ENCODE measurements around the gene ALDH7A1.

DNA sequence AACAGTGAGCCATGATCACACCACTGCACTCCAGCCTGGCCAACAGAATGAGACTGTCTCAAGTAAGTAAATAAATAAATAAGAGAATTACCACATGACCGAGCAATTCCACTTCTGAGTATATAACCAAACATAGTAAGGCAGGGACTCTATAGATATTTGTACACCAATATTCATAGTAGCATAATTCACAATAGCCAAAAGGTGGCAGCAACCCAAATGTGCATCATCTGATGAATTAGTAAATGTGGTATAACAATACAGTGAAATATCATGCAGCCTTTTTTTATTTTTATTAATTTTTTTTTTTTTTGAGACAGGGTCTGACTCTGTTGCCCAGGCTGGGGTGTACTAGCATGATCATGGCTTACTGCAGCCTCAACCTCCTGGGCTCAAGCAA, 33.1 kb downstream of the ALDH7A1 start:
- TF ChIP-seq, protein P1, sequence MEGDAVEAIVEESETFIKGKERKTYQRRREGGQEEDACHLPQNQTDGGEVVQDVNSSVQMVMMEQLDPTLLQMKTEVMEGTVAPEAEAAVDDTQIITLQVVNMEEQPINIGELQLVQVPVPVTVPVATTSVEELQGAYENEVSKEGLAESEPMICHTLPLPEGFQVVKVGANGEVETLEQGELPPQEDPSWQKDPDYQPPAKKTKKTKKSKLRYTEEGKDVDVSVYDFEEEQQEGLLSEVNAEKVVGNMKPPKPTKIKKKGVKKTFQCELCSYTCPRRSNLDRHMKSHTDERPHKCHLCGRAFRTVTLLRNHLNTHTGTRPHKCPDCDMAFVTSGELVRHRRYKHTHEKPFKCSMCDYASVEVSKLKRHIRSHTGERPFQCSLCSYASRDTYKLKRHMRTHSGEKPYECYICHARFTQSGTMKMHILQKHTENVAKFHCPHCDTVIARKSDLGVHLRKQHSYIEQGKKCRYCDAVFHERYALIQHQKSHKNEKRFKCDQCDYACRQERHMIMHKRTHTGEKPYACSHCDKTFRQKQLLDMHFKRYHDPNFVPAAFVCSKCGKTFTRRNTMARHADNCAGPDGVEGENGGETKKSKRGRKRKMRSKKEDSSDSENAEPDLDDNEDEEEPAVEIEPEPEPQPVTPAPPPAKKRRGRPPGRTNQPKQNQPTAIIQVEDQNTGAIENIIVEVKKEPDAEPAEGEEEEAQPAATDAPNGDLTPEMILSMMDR (IDR thresholded peaks at IDR 0.05; ENCODE audit: borderline replicate concordance, extremely low read depth, low read length, poor library complexity, severe bottlenecking) = peak; percentile 6
- no peak for TF ChIP-seq EZH2 (IDR thresholded peaks at IDR 0.05; ENCODE audit: borderline replicate concordance, low read depth, low read length, severe bottlenecking)

All from DND-41 (cell line).